ENCODE results near the gene NARF. TPM values are rescaled to one million over a fixed set of nuclear protein-coding genes. Genes with fewer than 3 reads are reported as not detected.

The NARF gene
- total and polyA plus RNA-seq, 7 donors: 29.4 to 65.8 (median 41.5) TPM

DNA sequence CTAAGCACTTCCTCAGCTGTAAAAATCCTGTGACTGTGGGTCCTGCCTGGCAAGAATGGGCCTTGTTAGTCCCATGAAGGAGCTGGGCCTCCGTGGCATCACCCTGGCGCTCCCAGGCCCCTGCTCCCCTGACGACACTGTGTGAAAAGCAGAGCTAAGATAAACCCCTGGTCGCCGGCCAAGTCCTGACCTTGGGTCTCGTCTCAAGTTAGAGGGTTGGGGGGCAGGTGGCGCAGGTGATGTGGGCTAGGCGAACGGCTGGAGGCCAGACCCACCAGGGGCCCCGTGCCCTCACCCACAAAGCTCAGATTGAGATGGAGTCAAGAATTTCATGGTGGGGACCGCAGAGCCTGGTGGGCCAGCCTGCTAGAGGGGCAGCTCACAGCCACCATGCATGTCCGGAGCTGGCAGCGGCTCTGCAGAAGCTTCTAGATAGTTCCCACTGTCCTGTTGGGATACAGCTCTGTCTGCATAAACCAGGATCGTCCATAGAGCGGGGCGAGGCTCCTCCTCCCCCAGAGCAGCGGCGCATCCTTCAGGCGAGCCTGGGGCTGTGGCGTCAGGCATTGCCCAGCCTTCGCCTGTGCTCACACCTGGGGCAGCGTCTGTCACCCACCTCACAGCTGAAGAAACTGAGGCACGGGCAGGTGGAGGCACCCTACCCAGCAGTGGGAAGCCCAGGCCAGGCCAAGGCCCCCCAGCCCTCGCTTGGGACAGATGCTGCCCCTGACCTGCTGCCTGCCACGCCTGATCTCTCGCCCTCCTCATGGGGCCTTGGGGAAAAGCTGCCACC lies 19.9 kb upstream of the NARF start:
- Histone ChIP-seq H3K4me3 (no peak overlapping the region), H3K27me3 (no peaks in the 10 kb centered on the region), H3K27ac (no peak overlapping the region), H3K4me1 (no peaks in the 10 kb centered on the region), H3K36me3 (peaks cover 0 to 49% (median 6%) of the 10 kb centered on the region in 4 donors), H3K9me3 (no peaks in the 10 kb centered on the region)
- 89 to 94% methylated on average over 26 of the region's 26 CpGs for WGBS, 2 donors
- intact Hi-C loops (cut with DNase I): no loop called here
- no peak for DNase-seq
- TF ChIP-seq EP300 (IDR thresholded peaks at IDR 0.05) (no peak), POLR2A (IDR thresholded peaks at IDR 0.05) (no peak), POLR2AphosphoS5 (IDR thresholded peaks at IDR 0.05) (no peak)
- TF ChIP-seq, protein P1, sequence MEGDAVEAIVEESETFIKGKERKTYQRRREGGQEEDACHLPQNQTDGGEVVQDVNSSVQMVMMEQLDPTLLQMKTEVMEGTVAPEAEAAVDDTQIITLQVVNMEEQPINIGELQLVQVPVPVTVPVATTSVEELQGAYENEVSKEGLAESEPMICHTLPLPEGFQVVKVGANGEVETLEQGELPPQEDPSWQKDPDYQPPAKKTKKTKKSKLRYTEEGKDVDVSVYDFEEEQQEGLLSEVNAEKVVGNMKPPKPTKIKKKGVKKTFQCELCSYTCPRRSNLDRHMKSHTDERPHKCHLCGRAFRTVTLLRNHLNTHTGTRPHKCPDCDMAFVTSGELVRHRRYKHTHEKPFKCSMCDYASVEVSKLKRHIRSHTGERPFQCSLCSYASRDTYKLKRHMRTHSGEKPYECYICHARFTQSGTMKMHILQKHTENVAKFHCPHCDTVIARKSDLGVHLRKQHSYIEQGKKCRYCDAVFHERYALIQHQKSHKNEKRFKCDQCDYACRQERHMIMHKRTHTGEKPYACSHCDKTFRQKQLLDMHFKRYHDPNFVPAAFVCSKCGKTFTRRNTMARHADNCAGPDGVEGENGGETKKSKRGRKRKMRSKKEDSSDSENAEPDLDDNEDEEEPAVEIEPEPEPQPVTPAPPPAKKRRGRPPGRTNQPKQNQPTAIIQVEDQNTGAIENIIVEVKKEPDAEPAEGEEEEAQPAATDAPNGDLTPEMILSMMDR (IDR thresholded peaks at IDR 0.05): no peak

DNA sequence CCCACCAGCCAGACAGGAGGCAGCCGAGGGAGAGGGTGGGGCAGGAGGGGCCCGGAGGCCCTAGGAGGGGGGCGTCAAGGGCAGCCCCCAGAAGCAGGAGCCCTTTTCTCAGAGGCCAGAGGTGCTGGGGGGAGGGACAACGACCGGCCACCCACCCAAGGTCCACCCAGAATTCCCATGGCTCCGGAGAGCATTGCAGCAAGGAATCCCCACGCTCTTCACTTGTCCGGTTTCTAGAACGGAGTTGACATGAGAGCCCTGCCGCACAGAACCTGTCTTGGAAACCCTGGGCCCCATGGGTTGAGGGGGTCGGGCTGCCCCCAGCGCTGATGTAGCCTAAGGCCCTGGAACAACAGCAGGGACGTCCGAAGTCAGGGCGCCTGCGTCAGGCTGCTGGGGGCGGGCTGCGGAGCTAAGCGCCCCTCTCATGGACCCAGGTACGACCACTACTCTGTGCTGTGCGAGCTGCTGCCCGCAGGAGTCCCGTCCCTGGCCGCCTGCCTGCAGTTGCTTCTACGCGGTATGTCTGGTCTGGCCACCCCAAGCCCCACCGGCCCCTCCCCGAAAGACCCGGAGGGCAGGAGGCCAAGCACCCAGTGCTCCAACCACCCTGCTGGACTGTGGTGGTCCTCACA lies 19.2 kb upstream of the NARF start:
- Histone ChIP-seq H3K27me3 (no peaks in the 10 kb centered on the region), H3K4me3 (no peak overlapping the region), H3K9me3 (no peaks in the 10 kb centered on the region), H3K4me1 (no peaks in the 10 kb centered on the region), H3K27ac (no peak overlapping the region), H3K36me3 (peaks cover 0 to 50% (median 7%) of the 10 kb centered on the region in 4 donors)
- TF ChIP-seq POLR2AphosphoS5 (IDR thresholded peaks at IDR 0.05) (no peak), POLR2A (IDR thresholded peaks at IDR 0.05) (no peak), EP300 (IDR thresholded peaks at IDR 0.05) (no peak)
- TF ChIP-seq, protein P1 (IDR thresholded peaks at IDR 0.05): no peak
- no peak for DNase-seq
- 91% methylated on average over 29 of the region's 29 CpGs for WGBS, 2 donors
- intact Hi-C loops (cut with DNase I): no loop called here

DNA sequence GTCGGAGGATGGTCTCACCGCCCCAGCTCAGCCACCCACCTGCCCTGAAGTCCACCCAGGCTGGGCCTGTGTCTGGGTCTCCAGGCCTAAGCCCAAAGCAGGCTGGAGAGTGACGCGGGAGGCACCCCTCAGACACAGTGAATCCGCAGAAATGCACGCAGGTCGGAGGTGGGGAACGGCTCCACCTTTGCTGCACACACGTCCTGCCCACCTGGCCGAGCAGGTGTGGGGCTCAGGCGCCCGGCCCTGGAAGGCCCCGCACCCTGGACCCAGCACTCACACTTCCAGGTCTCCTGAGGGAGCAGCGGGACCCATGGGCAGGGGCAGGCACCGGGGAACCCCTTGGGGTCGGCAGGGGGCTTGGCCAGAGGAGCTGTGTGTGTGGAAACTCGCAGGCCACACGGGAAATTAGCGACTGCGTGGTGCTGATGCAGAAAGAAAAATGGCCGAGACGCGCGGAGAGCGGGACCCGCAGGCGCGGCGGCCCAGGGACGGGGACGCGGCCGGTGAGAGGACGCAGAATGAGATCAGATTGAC lies 18.6 kb upstream of the NARF start:
- Histone ChIP-seq H3K27me3 (no peaks in the 10 kb centered on the region), H3K4me3 (no peak overlapping the region), H3K9me3 (no peaks in the 10 kb centered on the region), H3K4me1 (peaks cover 0 to under 1% (median 0%) of the 10 kb centered on the region in 4 donors), H3K36me3 (peaks cover 0 to 56% (median 7%) of the 10 kb centered on the region in 4 donors), H3K27ac (no peak overlapping the region)
- intact Hi-C loops (cut with DNase I): no loop called here
- no peak for DNase-seq
- TF ChIP-seq POLR2A (IDR thresholded peaks at IDR 0.05) (no peak), POLR2AphosphoS5 (IDR thresholded peaks at IDR 0.05) (no peak), EP300 (IDR thresholded peaks at IDR 0.05) (no peak)
- TF ChIP-seq, protein P1 (IDR thresholded peaks at IDR 0.05): no peak
- 95 to 96% methylated on average over 34 of the region's 34 CpGs for WGBS, 2 donors

DNA sequence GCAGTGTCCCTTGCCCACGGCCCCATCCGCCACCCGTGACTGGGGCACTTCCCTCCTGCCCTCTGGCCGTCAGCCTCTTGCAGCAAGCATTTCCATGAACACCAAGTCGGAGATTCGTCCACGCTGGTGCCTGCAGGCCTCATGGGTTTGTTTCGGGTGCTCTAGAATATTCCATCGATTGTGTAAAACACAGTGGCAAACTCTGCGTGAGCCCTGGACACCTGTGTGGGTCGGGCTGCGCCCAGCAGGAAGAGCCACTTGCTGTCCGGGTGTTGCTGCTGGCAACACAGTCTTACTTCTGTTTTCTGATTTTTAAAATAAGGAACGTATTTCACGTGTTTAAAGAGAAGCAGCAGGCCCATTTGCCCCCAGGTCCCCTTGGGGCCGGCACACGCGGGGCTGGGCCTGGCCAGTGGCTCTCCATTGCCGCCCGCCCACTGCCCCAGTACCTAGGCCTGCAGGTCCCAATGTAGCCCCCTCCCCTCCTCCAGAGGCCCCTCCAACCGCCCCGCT lies 18.0 kb upstream of the NARF start:
- intact Hi-C loops (cut with DNase I): no loop called here
- H3K27me3 ChIP-seq: no peaks in the 10 kb centered on the region
- peaks cover 0 to 7% (median 0%) of the 10 kb centered on the region in 4 donors for H3K4me1 ChIP-seq
- no peak for TF ChIP-seq EP300 (IDR thresholded peaks at IDR 0.05)
- TF ChIP-seq, protein P1 (IDR thresholded peaks at IDR 0.05): no peak
- no peak for TF ChIP-seq POLR2AphosphoS5 (IDR thresholded peaks at IDR 0.05)
- TF ChIP-seq POLR2A (IDR thresholded peaks at IDR 0.05): no peak
- DNase-seq: no peak
- no peaks in the 10 kb centered on the region for H3K9me3 ChIP-seq
- peak overlapping the region in 1 of 4 donors; percentile 7 for H3K4me3 ChIP-seq
- peak overlapping the region; percentile 12 to 52 (median 26) for H3K27ac ChIP-seq
- peaks cover 0 to 51% (median 7%) of the 10 kb centered on the region in 4 donors for H3K36me3 ChIP-seq
- 72 to 81% methylated on average over 22 of the region's 22 CpGs for whole genome bisulfite sequencing, 2 donors
